IMR-90 (cell line): ENCODE measurements around the gene ETS1. TPM values are rescaled to one million over a fixed set of nuclear protein-coding genes. Genes with fewer than 3 reads are reported as not detected.
A peak's percentile ranks its signal among the peaks of the same experiment; 100 is the strongest.

Experiments
- ATAC-seq: fragments of 200-7000 bp; cut with Tn5 transposase; 2 replicates; pipeline ENCODE4 v1.9.1; 2020; ENCODE audit warnings: low read depth, mild to moderate bottlenecking, moderate library complexity
- BruUV-seq: library from RNA; stranded (reverse); fragments of 400-500 nt; replicated peaks from 2 replicates; lab custom pipeline; 2021; lab: Mats Ljungman, UMichigan
- CTCF ChIA-PET: fragments of 300-600 bp; formaldehyde crosslinking; extraction: SDS; loops from one replicate; lab custom pipeline; 2021; ENCODE audit warnings: antibody characterized with exemption; lab: Yijun Ruan, JAX
- POLR2A ChIA-PET: fragments of 300-600 bp; sonication (Branson Sonifier 250); formaldehyde crosslinking; loops from one replicate; lab custom pipeline; 2022; ENCODE audit warnings: antibody characterized with exemption; ENCODE audit not compliant: unreplicated experiment; lab: Charles Lee
- DNase-seq: peaks from one replicate; pipeline ENCODE4 v3.0.0; 2013
- H2AFZ ChIP-seq: replicated peaks from 2 replicates; pipeline ENCODE3; 2013; ENCODE audit warnings: low read length, mild to moderate bottlenecking; ENCODE audit not compliant: poor library complexity
- H2AK5ac ChIP-seq: 2 replicates; pipeline ENCODE4 v1.6.1; 2013; ENCODE audit warnings: low read depth, low read length, inconsistent platforms
- H2AK9ac ChIP-seq: replicated peaks from 2 replicates; pipeline ENCODE3; 2013; ENCODE audit warnings: mild to moderate bottlenecking, low read depth, low read length, moderate library complexity; ENCODE audit not compliant: poor library complexity
- H2BK120ac ChIP-seq: 2 replicates; pipeline ENCODE4 v1.6.1; 2013; ENCODE audit warnings: low read depth, low read length, inconsistent platforms
- H2BK15ac ChIP-seq: 3 replicates; pipeline ENCODE4 v1.6.1; 2013; ENCODE audit warnings: low read depth, low read length, inconsistent platforms
- H2BK20ac ChIP-seq: 2 replicates; pipeline ENCODE4 v1.6.1; 2013; ENCODE audit warnings: low read depth, mild to moderate bottlenecking, inconsistent platforms, low read length, moderate library complexity
- H2BK5ac ChIP-seq: 2 replicates; pipeline ENCODE4 v1.6.1; 2013; ENCODE audit warnings: mild to moderate bottlenecking, low read depth, low read length, inconsistent platforms; ENCODE audit not compliant: poor library complexity, severe bottlenecking
- H3K14ac ChIP-seq: replicated peaks from 2 replicates; pipeline ENCODE4 v1.6.1; 2013; ENCODE audit warnings: low read depth, low read length, inconsistent platforms
- H3K18ac ChIP-seq: 2 replicates; pipeline ENCODE4 v1.6.1; 2013; ENCODE audit warnings: low read depth, low read length, control low read depth
- H3K23ac ChIP-seq: 2 replicates; pipeline ENCODE4 v1.6.1; 2013; ENCODE audit warnings: low read depth, low read length, inconsistent platforms
- H3K27ac ChIP-seq: 2 replicates; pipeline ENCODE4 v1.5.1; 2013; ENCODE audit warnings: mild to moderate bottlenecking, control low read depth, low read length; ENCODE audit not compliant: insufficient read depth
- H3K27me3 ChIP-seq: 2 replicates; pipeline ENCODE4 v1.6.1; 2013; ENCODE audit warnings: low read length; ENCODE audit not compliant: control insufficient read depth, insufficient read depth
- H3K36me3 ChIP-seq: 2 replicates; pipeline ENCODE4 v1.6.1; 2013; ENCODE audit warnings: low read length, mixed read lengths; ENCODE audit not compliant: control insufficient read depth, insufficient read depth
- H3K4ac ChIP-seq: 2 replicates; pipeline ENCODE4 v1.6.1; 2013; ENCODE audit warnings: low read depth, low read length, inconsistent platforms
- H3K4me1 ChIP-seq: 2 replicates; pipeline ENCODE4 v1.6.1; 2013; ENCODE audit warnings: low read length, mixed read lengths; ENCODE audit not compliant: control insufficient read depth, insufficient read depth
- H3K4me2 ChIP-seq: 2 replicates; pipeline ENCODE4 v1.6.1; 2013; ENCODE audit warnings: low read depth, mild to moderate bottlenecking, control low read depth, low read length, moderate library complexity
- H3K4me3 ChIP-seq: 2 replicates; pipeline ENCODE4 v1.5.1; 2013; ENCODE audit warnings: low read depth, mild to moderate bottlenecking, control low read depth, low read length, moderate library complexity; ENCODE audit not compliant: insufficient read depth
- H3K56ac ChIP-seq: 2 replicates; pipeline ENCODE4 v1.6.1; 2013; ENCODE audit warnings: low read length, inconsistent platforms; ENCODE audit not compliant: insufficient read depth; ENCODE audit errors: extremely low read depth
- H3K79me1 ChIP-seq, 2 experiments: 2 replicates each; pipeline ENCODE4 v1.6.1; 2013; ENCODE audit warnings: low read length in 2 of 2, inconsistent platforms in 1 of 2, low read depth in 1 of 2
- H3K9ac ChIP-seq: 2 replicates; pipeline ENCODE4 v1.6.1; 2013; ENCODE audit warnings: low read depth, low read length, control low read depth
- H3K9me1 ChIP-seq: 2 replicates; pipeline ENCODE4 v1.6.1; 2013; ENCODE audit warnings: low read length, inconsistent platforms; ENCODE audit not compliant: insufficient read depth
- H3K9me3 ChIP-seq: 2 replicates; pipeline ENCODE4 v1.6.1; 2013; ENCODE audit warnings: low read length; ENCODE audit not compliant: control insufficient read depth, insufficient read depth
- H4K20me1 ChIP-seq: 2 replicates; pipeline ENCODE4 v1.6.1; 2013; ENCODE audit warnings: low read length, inconsistent platforms; ENCODE audit not compliant: insufficient read depth
- H4K5ac ChIP-seq: 2 replicates; pipeline ENCODE4 v1.6.1; 2013; ENCODE audit warnings: mild to moderate bottlenecking, low read depth, low read length, control low read depth
- H4K8ac ChIP-seq, 2 experiments: 2 replicates each; pipeline ENCODE4 v1.6.1; 2013; ENCODE audit warnings: low read depth in 2 of 2, low read length in 2 of 2, control low read depth in 1 of 2, inconsistent platforms in 1 of 2
- H4K91ac ChIP-seq: 2 replicates; pipeline ENCODE4 v1.6.1; 2013; ENCODE audit warnings: low read depth, low read length, inconsistent platforms; ENCODE audit not compliant: insufficient read depth
- CEBPB ChIP-seq: IDR thresholded peaks from 2 replicates; pipeline ENCODE4 v1.6.1; 2012; ENCODE audit warnings: low read depth, low read length, improper control_type of control experiment
- FOS ChIP-seq: fragments of 150-350 bp; IDR thresholded peaks from 2 replicates; pipeline ENCODE4 v1.6.1; 2016; ENCODE audit warnings: low read depth, low read length
- MAFK ChIP-seq: IDR thresholded peaks from 2 replicates; pipeline ENCODE4 v1.6.1; 2012; ENCODE audit warnings: low read depth, low read length, improper control_type of control experiment
- MAZ ChIP-seq: IDR thresholded peaks from 2 replicates; pipeline ENCODE4 v1.6.1; 2012; ENCODE audit warnings: low read depth, mild to moderate bottlenecking, low read length, improper control_type of control experiment, moderate library complexity, borderline replicate concordance
- POLR2A ChIP-seq: IDR thresholded peaks from 2 replicates; pipeline ENCODE4 v1.6.1; 2012; ENCODE audit warnings: mild to moderate bottlenecking, low read depth, low read length
- RAD21 ChIP-seq: IDR thresholded peaks from 2 replicates; pipeline ENCODE4 v1.6.1; 2012; ENCODE audit warnings: low read length, improper control_type of control experiment
- WGBS, 2 experiments: methylation state at CpG; one replicate each; pipeline versions ENCODE4 v1.1.5 to v1.1.7; 2013; ENCODE audit warnings: missing lambda C conversion rate in 2 of 2; ENCODE audit not compliant: insufficient read length in 1 of 2; ENCODE audit errors: extremely low coverage in 2 of 2; 5-methylcytosine and 5-hydroxymethylcytosine counted together
- dilution Hi-C: fragments of 300-500 bp; cut with HindIII; formaldehyde crosslinking; loops from one replicate; pipeline ENCODE4 v1.14.3; 2018; ENCODE audit warnings: low sequenced_read_pairs; ENCODE audit not compliant: unreplicated experiment
- in situ Hi-C: fragments of 300-500 bp; cut with MboI; formaldehyde crosslinking; loops from 3 replicates; pipeline ENCODE4 v1.14.3; 2019; ENCODE audit warnings: low sequenced_read_pairs, inconsistent platforms, mixed read lengths
- intact Hi-C: fragments of 100-400 bp; cut with micrococcal nuclease; formaldehyde crosslinking; loops from 2 replicates; pipeline ENCODE4 v1.10.0; 2022
- polyA plus RNA-seq, 3 experiments: library from polyadenylated mRNA; depleted of rRNA; stranded (reverse); fragments of >200 nt; gene quantifications; 2 replicates each; pipeline ENCODE4 v1.2.3, GENCODE V29; 2012; ENCODE audit warnings: low replicate concordance in 1 of 3
- total RNA-seq: library from RNA; depleted of rRNA; stranded (reverse); fragments of >200 nt; gene quantifications from 2 replicates; pipeline ENCODE4 v1.2.3, GENCODE V29; 2012

The ETS1 gene
- total and polyA plus RNA-seq, 2 of the 4 experiments (the other 2 are of a cell fraction), result 41.2 to 56.3 TPM

DNA sequence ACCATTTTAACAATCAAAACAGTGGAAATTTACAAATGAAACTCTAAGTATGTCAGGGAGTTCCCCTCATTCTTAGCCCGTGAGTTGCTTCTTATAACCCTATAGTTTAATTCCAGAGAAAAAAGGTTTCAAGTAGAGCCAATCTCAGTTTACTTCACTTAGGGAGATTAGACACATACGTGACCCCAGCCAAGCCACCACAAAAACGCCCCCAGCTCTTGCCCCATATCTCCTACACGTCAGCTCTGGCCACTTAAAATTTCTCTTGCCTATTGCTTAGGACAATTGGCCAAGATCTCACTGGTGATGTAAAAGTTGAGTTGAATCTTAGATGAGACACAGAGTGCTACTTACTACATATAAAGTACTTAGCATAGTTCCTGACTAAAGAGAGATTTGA lies 166.4 kb downstream of the ETS1 start:
- peak; percentile 75 for ATAC-seq
- Histone ChIP-seq H4K8ac (peak overlapping the region; percentile 18 to 76; a peak in 3 of 4 replicates), H3K18ac (peak overlapping the region; percentile 80; the same call in 1 of the 2 replicates), H3K4ac (peak overlapping the region; percentile 65; the same call in 1 of the 2 replicates), H2AK5ac (peak overlapping the region; percentile 10), H2AK9ac (no peak overlapping the region), H3K23ac (peak overlapping the region; percentile 83; the same call in 1 of the 2 replicates), H2BK15ac (peak overlapping the region; percentile 48; the same call in 2 of the 3 replicates), H2BK20ac (peak overlapping the region; percentile 62), H3K4me2 (peak overlapping the region; percentile 17; the same call in 1 of the 2 replicates), H2AFZ (peak overlapping the region; percentile 77), H3K14ac (peak overlapping the region; percentile 32), H4K91ac (peak overlapping the region; percentile 79), H3K27me3 (no peaks in the 10 kb centered on the region), H4K20me1 (no peaks in the 10 kb centered on the region), H3K9me1 (peaks cover 39% of the 10 kb centered on the region), H2BK5ac (peak overlapping the region; percentile 92), H4K5ac (peak overlapping the region; percentile 58; the same call in 1 of the 2 replicates), H3K27ac (no peak overlapping the region), H3K9ac (no peak overlapping the region), H3K36me3 (no peaks in the 10 kb centered on the region), H2BK120ac (peak overlapping the region; percentile 78), H3K56ac (peak overlapping the region; percentile 32; the same call in 1 of the 2 replicates), H3K79me1 (no peaks in the 10 kb centered on the region), H3K9me3 (no peaks in the 10 kb centered on the region), H3K4me1 (peaks cover 26% of the 10 kb centered on the region), H3K4me3 (no peak overlapping the region)
- DNase-seq, result peak; percentile 99
- in situ Hi-C loops, result loop anchor here (25.0 kb wide), 1 partner anchor 384 kb away; no protein-coding TSS in a partner anchor
- no TSS peak for BruUV-seq
- intact Hi-C loops, result no loop called here
- TF ChIP-seq MAZ (peak; percentile 72; the same call in 1 of the 2 replicates), FOS (peak; percentile 59), RAD21 (no peak), CEBPB (peak; percentile 99), MAFK (0 out of 2 replicates have a peak, but pooled peaks have one; percentile 2), POLR2A (no peak)
- ChIA-PET POLR2A (no interaction called here), CTCF (interaction anchor here (0.5 to 0.6 kb wide), 2 partner anchors 17 to 134 kb away, joined by 3 read pairs; no protein-coding TSS in a partner anchor)
- no CpG with 5 or more reads among the region's 4 CpGs for WGBS, 2 experiments
- dilution Hi-C loops, result no loop called here
